GM12878 (cell line): ENCODE measurements around the gene PCBD1.

Experiments used
- ATF3 ChIP-seq: IDR thresholded peaks from 2 replicates; pipeline ENCODE4 v1.6.1; 2011; ENCODE audit warnings: low read depth, mild to moderate bottlenecking, low read length, moderate library complexity, borderline replicate concordance; ENCODE audit errors: extremely low read depth
- CTCF ChIP-seq, 3 experiments: IDR thresholded peaks in 2 of 3; conservative IDR thresholded peaks in 1 of 3; 2 replicates each; pipeline ENCODE4 v1.5.1; 2011; ENCODE audit warnings: low read depth in 3 of 3, low read length in 3 of 3, mild to moderate bottlenecking in 3 of 3, control low read depth in 2 of 3, moderate library complexity in 2 of 3, inconsistent platforms in 1 of 3, mixed read lengths in 1 of 3; ENCODE audit not compliant: control insufficient read depth in 2 of 3, insufficient read depth in 1 of 3; ENCODE audit errors: extremely low read depth in 1 of 3
- E2F4 ChIP-seq: IDR thresholded peaks from 2 replicates; pipeline ENCODE4 v1.6.1; 2012; ENCODE audit warnings: low read depth, low read length, improper control_type of control experiment
- EZH2 ChIP-seq: IDR thresholded peaks from 2 replicates; pipeline ENCODE4 v1.6.1; 2012; ENCODE audit warnings: low read depth, mild to moderate bottlenecking, control low read depth, inconsistent platforms, low read length, borderline replicate concordance; ENCODE audit not compliant: control insufficient read depth
- FOXK2 ChIP-seq: fragments of 450-650 bp; IDR thresholded peaks from 2 replicates; pipeline ENCODE4 v1.6.1; 2017; ENCODE audit warnings: mild to moderate bottlenecking, moderate library complexity
- JUNB ChIP-seq: IDR thresholded peaks from 2 replicates; pipeline ENCODE4 v1.6.1; 2016; ENCODE audit warnings: antibody characterized with exemption, mild to moderate bottlenecking
- JUND ChIP-seq: IDR thresholded peaks from 2 replicates; pipeline ENCODE4 v1.6.1; 2012; ENCODE audit warnings: low read depth, mild to moderate bottlenecking, low read length, improper control_type of control experiment, moderate library complexity
- MAX ChIP-seq: IDR thresholded peaks from 2 replicates; pipeline ENCODE4 v1.6.1; 2012; ENCODE audit warnings: low read depth, low read length, improper control_type of control experiment
- NFYB ChIP-seq: IDR thresholded peaks from 2 replicates; pipeline ENCODE4 v1.6.1; 2011; ENCODE audit warnings: low read depth, mild to moderate bottlenecking, low read length, improper control_type of control experiment, moderate library complexity; ENCODE audit not compliant: insufficient read depth
- NKRF ChIP-seq: fragments of 450-650 bp; conservative IDR thresholded peaks from 2 replicates; pipeline ENCODE4 v1.6.1; 2017; ENCODE audit warnings: mild to moderate bottlenecking, moderate library complexity
- RBBP5 ChIP-seq: fragments of 200-600 bp; sonication (generic); conservative IDR thresholded peaks from 2 replicates; pipeline ENCODE4 v1.6.1; 2016
- ZNF207 ChIP-seq: fragments of 450-650 bp; IDR thresholded peaks from 2 replicates; pipeline ENCODE4 v1.6.1; 2014; ENCODE audit warnings: antibody characterized with exemption, mild to moderate bottlenecking, borderline replicate concordance

- TF ChIP-seq FOXK2 (no peak), NKRF (no peak), MAX (no peak), ATF3 (no peak), RBBP5 (no peak), CTCF (IDR thresholded peaks at IDR 0.05 in 2 of 3, conservative IDR thresholded peaks at IDR 0.05 in 1 of 3; ENCODE audit: control insufficient read depth in 2 of 3, extremely low read depth in 1 of 3, insufficient read depth in 1 of 3, low read depth in 3 of 3, low read length in 3 of 3) (no peak), JUND (no peak), JUNB (no peak), ZNF207 (no peak), NFYB (no peak), E2F4 (no peak), EZH2 (no peak)
These were observed 42.1 kb upstream of the PCBD1 start for GRCh38 chr10:70930263-70931000.
